Lung microvascular endothelial cell (primary cell): ENCODE data around the gene FGD3. TPM values are rescaled to one million over a fixed set of nuclear protein-coding genes. Genes with fewer than 3 reads are reported as not detected.

Experiments
- DNase-seq, 2 donors: peaks; one replicate each; pipeline versions ENCODE4 v3.0.0 to v3.0.0-alpha.2; 2010; ENCODE audit warnings: low read depth in 2 of 2
- total RNA-seq: library from RNA; depleted of rRNA; stranded (reverse); fragments of >200 nt; gene quantifications from 2 replicates; pipeline ENCODE4 v1.2.1, GENCODE V29; 2014

FGD3 gene
- total RNA-seq, 1 donor from 2014 or later = not detected

DNA sequence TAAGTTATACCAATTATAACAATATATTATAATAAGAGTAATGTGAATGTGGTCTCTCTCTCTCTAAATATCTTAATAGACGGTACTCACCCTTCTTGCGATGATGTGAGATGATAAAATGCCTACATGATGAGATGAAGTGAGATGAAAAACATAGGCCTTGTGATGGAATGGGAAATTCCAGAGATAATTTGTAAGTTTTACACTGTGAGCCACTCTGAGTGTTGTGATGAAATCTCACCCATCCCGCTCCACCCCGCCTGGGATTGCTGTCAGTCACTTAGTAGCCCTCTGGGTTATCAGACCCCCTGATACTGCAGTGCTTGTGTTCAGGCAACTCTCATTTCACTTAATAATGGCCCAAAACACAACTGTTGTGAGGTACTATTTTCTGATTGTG is 121.6 kb downstream of the FGD3 start:
- no peak for DNase-seq

DNA sequence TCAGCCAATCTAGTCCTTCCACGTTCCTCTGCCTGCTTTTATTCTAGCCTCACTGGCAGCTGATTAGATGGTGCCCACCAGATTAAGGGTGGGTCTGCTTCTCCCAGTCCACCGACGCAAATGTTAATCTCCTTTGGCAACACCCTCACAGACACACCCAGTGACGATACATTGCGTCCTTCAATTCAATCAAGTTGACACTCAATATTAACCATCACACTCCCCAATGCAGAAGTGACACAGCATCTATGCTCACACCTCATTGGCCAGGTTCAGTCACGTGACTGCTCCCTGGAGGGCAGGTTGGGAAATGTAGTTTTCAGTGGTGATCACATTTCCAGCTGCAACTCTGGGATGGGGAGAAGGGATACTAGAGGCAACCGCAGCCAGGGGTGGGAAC is 124.1 kb downstream of the FGD3 start:
- peak; percentile 33 to 40 for DNase-seq

DNA sequence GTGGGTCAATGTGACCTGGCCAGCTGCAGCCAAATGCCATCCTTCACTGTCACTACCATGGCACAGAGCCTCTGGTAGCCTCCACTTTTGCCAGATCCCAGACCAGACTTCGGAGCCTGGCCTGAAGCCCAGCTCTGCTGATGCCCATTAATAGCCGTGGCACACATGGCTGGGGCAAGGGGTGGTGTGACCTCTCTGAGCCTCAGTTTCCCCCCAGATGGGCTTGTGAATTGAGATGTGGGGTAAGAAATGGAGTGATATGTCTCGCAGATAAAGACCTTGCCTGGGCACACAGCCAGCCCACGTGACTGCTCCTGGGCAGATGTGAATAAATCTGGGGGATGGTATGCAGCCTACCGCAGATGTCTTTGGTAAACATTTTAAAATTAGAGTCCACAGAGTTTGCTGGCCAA is 125.1 kb downstream of the FGD3 start:
- no peak for DNase-seq

DNA sequence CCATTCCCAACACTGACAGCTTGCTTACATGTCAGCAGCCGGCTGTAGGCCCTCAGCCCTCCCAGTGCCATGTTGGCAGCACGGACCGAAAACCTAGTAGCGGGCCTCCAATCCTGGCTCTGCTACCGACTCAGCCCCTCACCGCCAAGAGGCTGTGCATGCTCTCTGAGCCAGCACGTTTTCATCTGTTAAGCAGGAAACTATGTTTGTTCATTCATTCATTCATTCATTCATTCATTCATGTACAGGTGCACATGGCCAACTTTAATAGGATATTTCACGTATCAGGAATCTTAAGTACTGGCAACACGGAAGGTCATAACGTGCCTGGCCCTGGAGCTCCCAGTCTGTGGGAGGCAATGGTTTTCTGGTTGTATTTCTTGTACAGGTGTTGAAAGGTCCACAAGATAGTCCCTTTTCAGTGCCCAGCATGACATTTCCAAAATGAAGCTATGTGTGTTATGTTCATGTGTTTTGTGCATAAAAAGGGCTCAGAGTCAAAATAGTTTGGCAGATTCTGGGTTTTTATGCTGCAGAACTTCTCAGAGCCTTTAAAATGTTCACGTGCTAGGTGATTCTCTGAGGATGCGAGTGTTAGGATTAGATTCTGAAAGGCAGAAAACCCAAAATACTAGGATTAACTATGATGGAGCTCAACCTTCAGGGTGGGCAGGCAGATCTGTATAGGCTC is 128.9 kb downstream of the FGD3 start:
- DNase-seq = no peak

DNA sequence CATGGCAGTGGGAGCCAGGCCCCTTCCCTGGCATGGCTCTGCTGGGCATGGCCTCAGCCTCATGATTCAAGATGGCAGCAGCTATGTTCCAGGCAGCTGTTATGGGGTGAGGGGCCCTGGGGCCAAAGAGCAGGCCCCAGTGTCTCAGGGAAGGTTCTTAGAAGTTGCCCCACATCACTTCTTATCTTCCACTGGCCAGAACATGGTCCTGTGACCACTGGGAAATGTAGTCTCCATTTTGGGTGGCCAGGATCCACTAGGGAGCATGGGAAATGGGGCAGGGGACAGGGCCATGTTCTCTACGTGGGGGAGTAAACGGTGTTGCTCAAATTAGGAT is 129.4 kb downstream of the FGD3 start:
- DNase-seq = no peak

DNA sequence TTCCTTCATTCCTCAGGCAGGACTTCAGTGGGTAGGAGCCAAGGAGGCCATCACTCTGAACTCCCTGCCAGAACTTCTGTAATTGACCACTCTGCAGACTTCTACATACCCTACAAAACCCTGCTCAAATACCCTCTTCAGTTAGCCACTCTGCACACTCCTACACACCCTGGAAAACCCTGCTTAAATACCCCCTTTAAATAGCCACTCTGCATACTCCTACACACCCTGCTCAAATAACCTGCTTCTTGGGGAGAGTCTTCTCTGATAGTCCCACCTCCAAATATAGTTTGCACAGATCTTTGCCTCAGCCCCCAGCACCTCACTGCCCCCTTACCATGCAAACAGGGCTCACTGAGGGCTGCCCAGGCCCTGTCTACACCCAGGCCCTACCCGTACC is 130.0 kb downstream of the FGD3 start:
- no peak for DNase-seq

DNA sequence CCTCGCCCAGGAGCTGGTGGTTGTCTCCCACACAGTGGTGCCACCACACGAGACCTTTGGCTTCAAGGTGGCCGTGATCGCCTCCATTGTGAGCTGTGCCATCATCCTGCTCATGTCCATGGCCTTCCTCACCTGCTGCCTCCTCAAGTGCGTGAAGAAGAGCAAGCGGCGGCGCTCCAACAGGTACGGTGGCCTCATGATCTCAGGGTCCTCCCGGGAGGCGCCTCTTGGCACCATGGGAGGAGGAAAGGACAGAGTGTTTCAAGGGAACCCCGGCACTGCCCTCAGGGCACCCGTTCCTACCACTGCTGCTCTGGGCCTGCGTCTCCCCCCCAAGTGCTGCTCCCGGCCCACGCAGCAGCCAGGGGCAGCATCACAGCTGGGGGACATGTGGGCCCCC is 130.5 kb downstream of the FGD3 start:
- DNase-seq = no peak

DNA sequence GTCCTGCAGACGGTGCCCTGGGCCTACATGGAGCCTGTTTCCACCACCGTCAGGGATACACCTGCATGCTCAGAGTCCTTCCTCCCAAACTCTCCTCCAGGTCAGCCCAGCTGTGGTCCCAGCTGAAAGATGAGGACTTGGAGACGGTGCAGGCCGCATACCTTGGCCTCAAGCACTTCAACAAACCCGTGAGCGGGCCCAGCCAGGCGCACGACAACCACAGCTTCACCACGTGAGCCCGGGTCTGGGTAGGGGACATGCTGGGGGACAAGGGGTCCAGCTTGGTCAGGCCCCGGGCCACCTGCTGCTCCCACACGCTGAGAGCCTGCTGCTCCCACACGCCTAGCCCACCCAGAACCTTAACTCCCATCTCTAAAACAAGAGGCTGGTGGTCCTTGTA is 132.0 kb downstream of the FGD3 start:
- DNase-seq = no peak

DNA sequence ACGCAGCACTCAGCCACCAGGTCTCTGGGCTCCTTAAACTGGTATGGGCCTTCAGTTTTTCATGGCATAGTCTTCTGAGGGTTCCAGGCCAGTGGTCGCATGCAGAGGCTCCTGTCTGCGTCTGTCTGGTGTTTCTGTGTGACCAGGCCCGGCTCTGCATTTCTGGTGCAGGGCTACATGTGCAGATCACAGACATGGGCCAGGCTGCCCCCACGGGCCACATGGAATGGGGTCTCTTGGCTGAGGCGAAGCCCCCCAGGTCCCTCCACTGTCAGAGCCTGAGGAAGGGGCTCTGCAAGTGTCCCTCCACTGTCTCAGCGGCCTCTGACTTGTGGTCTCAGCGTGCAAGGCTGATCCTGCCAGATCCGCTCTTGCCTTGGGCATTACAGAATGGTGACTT is 133.1 kb downstream of the FGD3 start:
- DNase-seq = no peak

DNA sequence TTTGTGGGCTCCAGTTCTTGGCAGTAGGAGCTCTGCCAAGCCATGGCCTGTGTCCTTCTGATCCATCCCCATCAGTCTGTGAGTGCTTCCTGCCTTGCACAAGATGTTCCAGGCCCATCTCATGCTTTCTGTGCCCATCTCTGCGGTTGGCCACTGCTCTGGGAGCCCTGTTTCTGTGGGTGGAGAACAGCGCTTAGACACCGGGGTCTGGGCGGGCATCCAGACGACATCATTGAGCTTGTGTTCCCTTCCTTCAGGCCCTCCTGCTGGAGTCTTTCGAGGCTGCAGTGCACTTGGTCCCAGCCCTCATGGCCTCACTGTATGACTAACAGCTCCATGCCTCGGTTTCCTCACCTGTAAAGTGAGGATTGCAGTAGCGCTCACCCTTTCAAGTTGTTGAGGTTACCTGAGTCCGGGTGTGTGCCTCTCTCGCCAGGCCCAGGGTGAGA is 133.8 kb downstream of the FGD3 start:
- no peak for DNase-seq

DNA sequence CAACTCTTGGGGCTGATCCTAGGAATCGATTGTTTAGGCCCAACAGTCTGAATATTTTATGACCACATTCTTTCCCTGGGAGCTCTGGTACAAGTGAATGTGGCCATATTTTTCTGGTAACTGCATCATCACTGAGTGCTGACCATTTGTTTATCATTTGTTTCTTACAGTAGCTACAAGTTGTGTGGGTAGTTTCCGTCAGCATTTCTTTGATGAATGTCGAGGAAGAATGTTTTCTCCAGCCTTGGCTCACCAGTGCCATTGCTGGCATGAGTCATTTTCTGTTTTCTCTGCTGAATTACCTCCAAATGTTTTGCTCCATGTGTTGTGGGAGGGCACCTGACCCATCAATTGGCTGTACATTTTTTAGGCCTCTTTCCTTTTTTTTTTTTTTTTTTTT is 134.6 kb downstream of the FGD3 start:
- no peak for DNase-seq

DNA sequence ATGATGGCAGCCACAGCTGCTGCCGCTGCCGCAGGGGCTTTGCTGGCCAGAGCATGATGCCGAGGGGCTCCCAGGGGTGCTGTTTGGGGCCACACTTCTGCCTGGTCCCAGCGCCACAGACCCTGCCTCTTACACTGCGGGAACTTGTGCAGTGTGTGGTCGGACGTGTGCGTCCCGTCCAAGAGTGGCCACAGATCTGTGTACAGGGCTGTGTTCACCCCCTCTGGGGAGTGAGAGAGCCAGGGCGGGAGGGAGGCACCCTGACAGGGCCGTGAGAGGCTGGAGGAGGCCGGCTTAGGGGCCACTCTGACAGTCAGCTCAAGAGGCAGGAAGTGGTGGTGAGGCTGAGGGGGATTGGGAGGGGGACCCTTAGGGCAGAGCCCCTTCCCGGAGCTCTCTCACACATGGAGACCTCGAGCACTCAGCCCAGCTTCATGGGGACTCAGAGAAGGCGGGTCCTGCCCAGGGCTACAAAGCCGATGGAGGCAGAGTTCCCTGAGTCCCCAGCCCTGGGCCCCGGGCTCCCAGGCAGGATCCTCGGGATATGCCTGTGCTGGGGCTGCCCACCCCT is 135.6 kb downstream of the FGD3 start:
- DNase-seq = no peak

DNA sequence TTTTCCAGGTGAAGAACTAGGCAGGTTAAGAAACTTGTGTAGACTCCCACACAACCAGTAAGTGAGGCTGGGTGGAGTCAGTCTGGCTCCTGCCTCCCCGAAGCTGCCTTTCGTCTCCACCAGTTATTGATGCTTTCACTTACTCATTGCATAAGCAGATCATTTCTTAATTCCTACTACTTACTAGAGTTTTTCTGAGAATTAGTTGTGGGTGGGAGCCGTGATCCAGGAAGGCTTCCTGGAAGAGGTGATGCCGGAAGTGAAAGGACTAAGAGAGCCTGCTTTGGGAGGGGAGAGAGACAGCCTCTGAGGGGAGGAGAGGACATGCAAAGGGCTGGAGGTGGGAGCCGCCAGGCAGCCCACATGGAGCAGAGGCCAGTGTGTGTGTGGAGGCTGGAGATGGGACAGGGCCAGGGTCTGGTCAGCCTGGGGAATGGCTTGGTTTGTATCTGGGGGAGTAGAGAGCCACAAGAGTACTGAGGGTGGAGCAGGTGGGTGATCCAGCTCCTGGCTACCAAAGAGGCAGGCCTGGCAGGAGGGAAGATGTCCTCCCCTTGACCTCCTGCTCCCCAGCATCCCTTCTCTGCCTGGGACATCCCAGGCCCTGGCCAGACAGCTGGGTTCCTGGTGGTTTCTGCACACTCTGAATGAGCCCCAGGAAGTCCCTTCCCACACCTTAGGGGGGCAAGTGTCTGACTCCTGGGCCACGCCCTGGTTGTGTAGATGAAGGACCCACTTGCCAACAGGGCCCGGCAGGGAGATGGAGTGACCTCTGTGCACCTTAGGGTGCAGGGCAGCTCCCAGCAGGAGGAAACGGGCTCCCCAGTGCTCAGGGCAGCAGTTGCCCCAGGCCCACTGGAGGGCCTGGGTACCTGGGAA is 136.5 kb downstream of the FGD3 start:
- DNase-seq = no peak

DNA sequence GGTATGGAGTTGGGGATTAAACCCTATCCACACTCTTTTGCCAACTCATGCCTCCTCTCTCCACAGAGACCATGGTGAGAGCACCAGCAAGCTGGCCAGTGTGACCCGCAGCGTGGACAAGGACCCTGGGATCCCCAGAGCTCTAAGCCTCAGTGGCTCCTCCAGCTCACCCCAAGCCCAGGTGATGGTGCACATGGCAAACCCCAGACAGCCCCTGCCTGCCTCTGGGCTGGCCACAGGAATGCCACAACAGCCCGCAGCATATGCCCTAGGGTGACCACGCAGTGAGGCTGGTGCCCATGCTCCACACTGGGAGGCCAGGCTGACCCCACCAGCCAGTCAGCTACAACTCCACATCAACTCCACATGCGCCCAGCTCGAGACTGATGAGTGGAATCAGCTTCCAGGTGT is 137.2 kb downstream of the FGD3 start:
- no peak for DNase-seq

DNA sequence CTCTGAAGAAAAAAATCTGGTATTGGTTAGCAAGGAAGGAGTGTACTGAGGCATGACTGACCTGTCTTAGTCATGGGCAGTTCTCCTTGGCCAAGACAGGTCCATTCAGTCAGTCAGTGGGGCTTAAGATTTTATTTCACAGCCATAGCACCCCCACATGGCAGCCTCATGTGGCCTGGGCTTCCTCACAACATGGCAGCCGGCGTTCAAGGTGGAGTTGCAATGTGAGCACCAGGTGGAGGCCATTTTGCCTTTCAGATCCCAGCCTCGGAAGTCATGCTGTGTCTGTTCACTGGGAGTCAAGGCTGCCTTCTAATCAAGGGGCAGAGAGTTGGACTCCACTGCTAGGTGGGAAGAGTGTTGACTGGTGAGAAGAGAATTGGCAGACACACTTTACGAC is 138.4 kb downstream of the FGD3 start:
- DNase-seq = no peak

Other genes with a start within 250 kb of the FGD3 start
- 29.2 and 37.7 TPM in 2 replicates for gene BICD2, start 182.7 kb upstream of the FGD3 start, total RNA-seq
- 6.8 and 7.9 TPM in 2 replicates for gene ZNF484, start 69.5 kb upstream of the FGD3 start, total RNA-seq
- gene SUSD3, start 111.2 kb downstream of the FGD3 start, total RNA-seq = not detected in 2 replicates
- 49.3 and 72.8 TPM in 2 replicates for gene CARD19, start 148.7 kb downstream of the FGD3 start, total RNA-seq
- gene NINJ1, start 186.7 kb downstream of the FGD3 start, total RNA-seq = 34.7 and 37.5 TPM in 2 replicates
- not detected in 2 replicates for gene WNK2, start 236.6 kb downstream of the FGD3 start, total RNA-seq